ENCODE data around the gene TRIM2.

DNA sequence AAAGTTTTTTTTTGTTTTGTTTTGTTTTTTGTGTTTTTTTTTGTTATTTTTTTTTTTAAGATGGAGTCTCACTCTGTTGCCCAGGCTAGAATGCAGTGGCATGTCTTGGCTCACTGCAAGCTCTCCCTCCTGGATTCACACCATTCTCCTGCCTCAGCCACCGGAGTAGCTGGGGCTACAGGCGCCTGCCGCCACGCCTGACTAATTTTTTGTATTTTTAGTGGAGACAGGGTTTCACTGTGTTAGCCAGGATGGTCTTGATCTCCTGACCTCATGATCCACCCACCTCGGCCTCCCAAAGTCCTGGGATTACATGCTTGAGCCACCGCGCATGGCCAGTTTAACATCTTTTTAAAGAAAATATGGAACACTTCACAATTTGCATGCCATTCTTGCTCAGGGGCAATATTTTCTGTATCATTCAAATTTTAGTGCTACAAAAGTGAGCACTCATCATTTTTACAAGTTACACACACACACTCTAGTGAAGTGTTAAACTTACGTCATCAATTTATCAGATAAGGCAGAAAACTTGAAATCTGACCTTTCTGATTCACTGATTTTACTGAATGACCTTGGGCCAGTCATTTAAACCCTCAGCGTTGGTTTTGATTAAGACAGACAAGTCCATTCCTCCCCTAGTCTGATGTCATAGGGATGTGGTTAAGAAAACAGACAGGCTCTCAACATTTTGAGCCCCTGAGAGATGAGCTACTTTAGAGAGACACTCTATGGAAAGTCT is 61.2 kb downstream of the TRIM2 start:
- TF ChIP-seq, protein P1, sequence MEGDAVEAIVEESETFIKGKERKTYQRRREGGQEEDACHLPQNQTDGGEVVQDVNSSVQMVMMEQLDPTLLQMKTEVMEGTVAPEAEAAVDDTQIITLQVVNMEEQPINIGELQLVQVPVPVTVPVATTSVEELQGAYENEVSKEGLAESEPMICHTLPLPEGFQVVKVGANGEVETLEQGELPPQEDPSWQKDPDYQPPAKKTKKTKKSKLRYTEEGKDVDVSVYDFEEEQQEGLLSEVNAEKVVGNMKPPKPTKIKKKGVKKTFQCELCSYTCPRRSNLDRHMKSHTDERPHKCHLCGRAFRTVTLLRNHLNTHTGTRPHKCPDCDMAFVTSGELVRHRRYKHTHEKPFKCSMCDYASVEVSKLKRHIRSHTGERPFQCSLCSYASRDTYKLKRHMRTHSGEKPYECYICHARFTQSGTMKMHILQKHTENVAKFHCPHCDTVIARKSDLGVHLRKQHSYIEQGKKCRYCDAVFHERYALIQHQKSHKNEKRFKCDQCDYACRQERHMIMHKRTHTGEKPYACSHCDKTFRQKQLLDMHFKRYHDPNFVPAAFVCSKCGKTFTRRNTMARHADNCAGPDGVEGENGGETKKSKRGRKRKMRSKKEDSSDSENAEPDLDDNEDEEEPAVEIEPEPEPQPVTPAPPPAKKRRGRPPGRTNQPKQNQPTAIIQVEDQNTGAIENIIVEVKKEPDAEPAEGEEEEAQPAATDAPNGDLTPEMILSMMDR (IDR thresholded peaks at IDR 0.05; ENCODE audit: poor library complexity) = no peak
- TF ChIP-seq EZH2 (IDR thresholded peaks at IDR 0.05; ENCODE audit: borderline replicate concordance) (no peak), EZH2phosphoT487 (IDR thresholded peaks at IDR 0.05; ENCODE audit: low read depth, severe bottlenecking, unreplicated experiment) (no peak)
